ENCODE data around the gene GRM4. TPM values are rescaled to one million over a fixed set of nuclear protein-coding genes. Genes with fewer than 3 reads are reported as not detected.
"Not testable (repeated sequence)": the region's sequence is repeated elsewhere in the genome, so short reads cannot be mapped to it uniquely, and the experiment has no call there.

The GRM4 gene
- total RNA-seq, 1 experiment from 2014 or later, result not detected

- no peaks in the 10 kb centered on the region for H3K36me3 ChIP-seq
- no peak for DNase-seq
- no peak overlapping the region for H3K4me3 ChIP-seq
- no peaks in the 10 kb centered on the region for H3K27me3 ChIP-seq
- no peaks in the 10 kb centered on the region for H3K9me3 ChIP-seq
Measured at GRCh38 chr6:34051331-34051919, 94.5 kb downstream of the GRM4 start.

GRCh38 chr6:34050691-34051090 is 95.2 kb downstream of the GRM4 start:
- DNase-seq, result no peak
- H3K9me3 ChIP-seq, result no peaks in the 10 kb centered on the region
- no peak overlapping the region for H3K4me3 ChIP-seq
- H3K27me3 ChIP-seq, result no peaks in the 10 kb centered on the region; the same call in 1 of the 2 replicates
- no peaks in the 10 kb centered on the region for H3K36me3 ChIP-seq

GRCh38 chr6:34049395-34050342 is 96.2 kb downstream of the GRM4 start:
- H3K36me3 ChIP-seq, result no peaks in the 10 kb centered on the region
- H3K4me3 ChIP-seq, result no peak overlapping the region
- H3K27me3 ChIP-seq, result no peaks in the 10 kb centered on the region; the same call in 1 of the 2 replicates
- no peaks in the 10 kb centered on the region for H3K9me3 ChIP-seq
- no peak for DNase-seq

- Histone ChIP-seq H3K36me3 (no peaks in the 10 kb centered on the region), H3K4me3 (no peak overlapping the region), H3K9me3 (no peaks in the 10 kb centered on the region), H3K27me3 (no peaks in the 10 kb centered on the region; the same call in 1 of the 2 replicates)
- no peak for DNase-seq
Measured at GRCh38 chr6:34047913-34048867, 97.7 kb downstream of the GRM4 start.

- Histone ChIP-seq H3K27me3 (no peaks in the 10 kb centered on the region; the same call in 1 of the 2 replicates), H3K4me3 (no peak overlapping the region)
- DNase-seq, result no peak
Measured at GRCh38 chr6:34046617-34047016, 99.3 kb downstream of the GRM4 start.

GRCh38 chr6:34045771-34046170 is 100.1 kb downstream of the GRM4 start:
- H3K9me3 ChIP-seq, result no peaks in the 10 kb centered on the region
- no peak overlapping the region for H3K4me3 ChIP-seq
- no peak for DNase-seq
- H3K27me3 ChIP-seq, result no peaks in the 10 kb centered on the region; the same call in 1 of the 2 replicates
- H3K36me3 ChIP-seq, result no peaks in the 10 kb centered on the region

More at GRCh38 chr6:34046617-34047016, 99.3 kb downstream of the GRM4 start:
- no peaks in the 10 kb centered on the region for H3K36me3 ChIP-seq
- no peaks in the 10 kb centered on the region for H3K9me3 ChIP-seq

GRCh38 chr6:34044945-34045595 is 100.8 kb downstream of the GRM4 start:
- H3K9me3 ChIP-seq, result no peaks in the 10 kb centered on the region

GRCh38 chr6:34043359-34043758 is 102.5 kb downstream of the GRM4 start:
- Histone ChIP-seq H3K36me3 (no peaks in the 10 kb centered on the region), H3K9me3 (no peaks in the 10 kb centered on the region), H3K4me3 (no peak overlapping the region), H3K27me3 (no peaks in the 10 kb centered on the region; the same call in 1 of the 2 replicates)
- no peak for DNase-seq

More at GRCh38 chr6:34044945-34045595, 100.8 kb downstream of the GRM4 start:
- no peaks in the 10 kb centered on the region; the same call in 1 of the 2 replicates for H3K27me3 ChIP-seq
- no peak for DNase-seq
- no peaks in the 10 kb centered on the region for H3K36me3 ChIP-seq
- H3K4me3 ChIP-seq, result no peak overlapping the region

GRCh38 chr6:34041998-34042397 is 103.9 kb downstream of the GRM4 start:
- not testable (repeated sequence) for H3K4me3 ChIP-seq, DNase-seq, H3K9me3 ChIP-seq, H3K36me3 ChIP-seq, H3K27me3 ChIP-seq

GRCh38 chr6:34041385-34041784 is 104.5 kb downstream of the GRM4 start:
- H3K27me3 ChIP-seq, result no peaks in the 10 kb centered on the region; the same call in 1 of the 2 replicates
- no peaks in the 10 kb centered on the region for H3K36me3 ChIP-seq
- no peak overlapping the region for H3K4me3 ChIP-seq
- no peaks in the 10 kb centered on the region for H3K9me3 ChIP-seq
- no peak for DNase-seq

- H3K27me3 ChIP-seq, result no peaks in the 10 kb centered on the region
- no peaks in the 10 kb centered on the region for H3K9me3 ChIP-seq
- no peak for DNase-seq
- H3K4me3 ChIP-seq, result no peak overlapping the region
- no peaks in the 10 kb centered on the region for H3K36me3 ChIP-seq
Measured at GRCh38 chr6:34039943-34040342, 105.9 kb downstream of the GRM4 start.

GRCh38 chr6:34037151-34037550 is 108.7 kb downstream of the GRM4 start:
- no peaks in the 10 kb centered on the region for H3K9me3 ChIP-seq
- no peak overlapping the region for H3K4me3 ChIP-seq
- H3K36me3 ChIP-seq, result no peaks in the 10 kb centered on the region
- no peak for DNase-seq
- H3K27me3 ChIP-seq, result no peaks in the 10 kb centered on the region

- H3K4me3 ChIP-seq, result no peak overlapping the region
- no peak for DNase-seq
- no peaks in the 10 kb centered on the region for H3K36me3 ChIP-seq
- no peaks in the 10 kb centered on the region for H3K27me3 ChIP-seq
- no peaks in the 10 kb centered on the region for H3K9me3 ChIP-seq
Measured at GRCh38 chr6:34036357-34037069, 109.4 kb downstream of the GRM4 start.

- Histone ChIP-seq H3K27me3 (no peaks in the 10 kb centered on the region), H3K4me3 (no peak overlapping the region), H3K36me3 (no peaks in the 10 kb centered on the region), H3K9me3 (no peaks in the 10 kb centered on the region)
- DNase-seq, result no peak
Measured at GRCh38 chr6:34035704-34036356, 110.1 kb downstream of the GRM4 start.

- DNase-seq, result no peak
- no peaks in the 10 kb centered on the region for H3K27me3 ChIP-seq
- H3K9me3 ChIP-seq, result no peaks in the 10 kb centered on the region
- no peak overlapping the region for H3K4me3 ChIP-seq
- H3K36me3 ChIP-seq, result no peaks in the 10 kb centered on the region
Measured at GRCh38 chr6:34035161-34035560, 110.7 kb downstream of the GRM4 start.

All from MG63 (cell line).